Testis (tissue), 3 donors: Measurements from ENCODE around the gene LIG3. TPM values are rescaled to one million over a fixed set of nuclear protein-coding genes. Genes with fewer than 3 reads are reported as not detected.
"Not testable (repeated sequence)": the region's sequence is repeated elsewhere in the genome, so short reads cannot be mapped to it uniquely, and the experiment has no call there.

Source experiments
- DNase-seq: peaks from one replicate; pipeline ENCODE4 v3.0.0-alpha.2; 2019
- H3K27ac ChIP-seq, 2 donors: fragments of 200-600 bp; sonication (generic); one replicate each; pipeline ENCODE4 v1.5.1; 2019
- H3K27me3 ChIP-seq: fragments of 200-600 bp; sonication (generic); one replicate; pipeline ENCODE4 v1.5.1; 2019
- H3K36me3 ChIP-seq: fragments of 200-600 bp; sonication (generic); one replicate; pipeline ENCODE4 v1.5.1; 2017; ENCODE audit warnings: low read depth; ENCODE audit errors: missing control alignments
- H3K4me1 ChIP-seq: fragments of 200-600 bp; sonication (generic); one replicate; pipeline ENCODE4 v1.5.1; 2019
- H3K4me3 ChIP-seq, 2 donors: fragments of 200-600 bp; sonication (generic); one replicate each; pipeline ENCODE4 v1.5.1; 2017 to 2019
- H3K9me3 ChIP-seq: fragments of 200-600 bp; sonication (generic); one replicate; pipeline ENCODE4 v1.5.1; 2017
- POLR2A ChIP-seq: fragments of 450-650 bp; IDR thresholded peaks from one replicate; pipeline ENCODE4 v1.6.1; 2017; ENCODE audit warnings: antibody characterized with exemption, mild to moderate bottlenecking, moderate library complexity
- WGBS, 2 donors: methylation state at CpG; one replicate each; pipeline ENCODE4 v1.1.5; 2018; 5-methylcytosine and 5-hydroxymethylcytosine counted together
- intact Hi-C: fragments of 100-400 bp; cut with DNase I; formaldehyde crosslinking; loops from one replicate; pipeline ENCODE4 v1.15.1; 2023; ENCODE audit warnings: low total_unique reads
- polyA plus RNA-seq: library from polyadenylated mRNA; stranded (reverse); fragments of 350-450 nt; fragmentation: Illumina TruSeq; extraction: RNeasy Lipid Tissue Mini Kit (QIAGEN cat#74804); gene quantifications from one replicate; pipeline ENCODE4 v1.2.3, GENCODE V29; 2014; ENCODE audit warnings: low read depth, low replicate concordance; ENCODE audit not compliant: insufficient read depth
- total RNA-seq, 2 donors: library from RNA; depleted of rRNA; stranded (reverse); fragments of >200 nt; gene quantifications; one replicate each; pipeline ENCODE4 v1.2.3, GENCODE V29; 2016
- TF ChIP-seq, protein P1 (sequence below), 3 experiments: fragments of 450-650 bp in 2 of 3; fragments of 200-600 bp in 1 of 3; sonication (generic) in 1 of 3; IDR thresholded peaks; one replicate each; pipeline ENCODE4 v1.5.1; 2016 to 2019; ENCODE audit warnings: antibody characterized with exemption in 3 of 3, mild to moderate bottlenecking in 2 of 3, moderate library complexity in 1 of 3

The LIG3 gene
- total and polyA plus RNA-seq, 3 donors from 2014 or later, result 54.4 to 70.9 (median 66.7) TPM

DNA sequence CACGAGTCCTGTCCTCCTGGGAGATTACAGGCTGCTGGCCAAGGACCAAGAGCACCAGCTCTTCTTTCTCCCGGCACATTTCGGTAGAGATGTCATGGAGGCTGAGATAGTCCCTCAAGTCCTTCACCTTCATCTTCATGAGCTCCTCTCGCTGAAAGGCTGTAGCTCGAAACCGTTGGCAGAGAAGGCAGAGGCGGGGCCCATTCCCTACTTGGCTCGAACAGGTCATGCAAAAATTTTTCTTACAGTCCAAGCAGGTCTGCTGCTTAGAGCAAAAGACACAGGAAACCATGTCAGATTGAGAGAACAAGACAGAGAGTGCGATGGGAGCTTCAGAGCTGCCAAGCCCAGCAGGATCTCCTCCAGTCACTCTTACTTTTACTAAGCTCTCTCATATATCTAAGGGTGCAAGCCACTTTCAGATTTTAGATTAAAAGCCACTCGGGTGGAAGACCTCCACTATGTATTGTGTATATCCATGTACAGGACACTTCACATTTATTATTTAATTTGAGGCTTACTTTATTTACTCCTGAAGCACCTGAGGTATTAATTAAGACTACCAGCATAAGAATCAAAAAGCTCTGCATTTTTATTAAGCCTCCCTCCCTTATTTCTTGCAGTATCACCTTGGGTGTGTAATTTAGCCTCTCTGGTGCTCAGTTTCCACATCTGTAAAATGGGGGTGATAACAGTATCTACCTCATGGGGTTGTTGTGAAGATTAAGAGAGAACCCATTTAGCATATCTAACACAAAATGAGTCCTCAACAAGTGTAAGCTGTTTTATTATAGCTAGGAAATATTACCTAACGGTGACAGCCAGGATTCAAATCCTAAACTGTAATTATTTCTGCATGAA is 41.4 kb downstream of the LIG3 start:
- no peaks in the 10 kb centered on the region for H3K9me3 ChIP-seq
- TF ChIP-seq, protein P1, sequence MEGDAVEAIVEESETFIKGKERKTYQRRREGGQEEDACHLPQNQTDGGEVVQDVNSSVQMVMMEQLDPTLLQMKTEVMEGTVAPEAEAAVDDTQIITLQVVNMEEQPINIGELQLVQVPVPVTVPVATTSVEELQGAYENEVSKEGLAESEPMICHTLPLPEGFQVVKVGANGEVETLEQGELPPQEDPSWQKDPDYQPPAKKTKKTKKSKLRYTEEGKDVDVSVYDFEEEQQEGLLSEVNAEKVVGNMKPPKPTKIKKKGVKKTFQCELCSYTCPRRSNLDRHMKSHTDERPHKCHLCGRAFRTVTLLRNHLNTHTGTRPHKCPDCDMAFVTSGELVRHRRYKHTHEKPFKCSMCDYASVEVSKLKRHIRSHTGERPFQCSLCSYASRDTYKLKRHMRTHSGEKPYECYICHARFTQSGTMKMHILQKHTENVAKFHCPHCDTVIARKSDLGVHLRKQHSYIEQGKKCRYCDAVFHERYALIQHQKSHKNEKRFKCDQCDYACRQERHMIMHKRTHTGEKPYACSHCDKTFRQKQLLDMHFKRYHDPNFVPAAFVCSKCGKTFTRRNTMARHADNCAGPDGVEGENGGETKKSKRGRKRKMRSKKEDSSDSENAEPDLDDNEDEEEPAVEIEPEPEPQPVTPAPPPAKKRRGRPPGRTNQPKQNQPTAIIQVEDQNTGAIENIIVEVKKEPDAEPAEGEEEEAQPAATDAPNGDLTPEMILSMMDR (IDR thresholded peaks at IDR 0.05), result no peak
- no peak for TF ChIP-seq POLR2A
- H3K4me3 ChIP-seq, result no peak overlapping the region
- H3K36me3 ChIP-seq, result no peaks in the 10 kb centered on the region
- no peak for DNase-seq
- no peaks in the 10 kb centered on the region for H3K4me1 ChIP-seq
- intact Hi-C loops, result no loop called here
- peak overlapping the region in 1 of 2 donors; percentile 15 for H3K27ac ChIP-seq
- 85 to 88% methylated on average over 11 of the region's 11 CpGs for WGBS, 2 donors
- no peaks in the 10 kb centered on the region for H3K27me3 ChIP-seq

DNA sequence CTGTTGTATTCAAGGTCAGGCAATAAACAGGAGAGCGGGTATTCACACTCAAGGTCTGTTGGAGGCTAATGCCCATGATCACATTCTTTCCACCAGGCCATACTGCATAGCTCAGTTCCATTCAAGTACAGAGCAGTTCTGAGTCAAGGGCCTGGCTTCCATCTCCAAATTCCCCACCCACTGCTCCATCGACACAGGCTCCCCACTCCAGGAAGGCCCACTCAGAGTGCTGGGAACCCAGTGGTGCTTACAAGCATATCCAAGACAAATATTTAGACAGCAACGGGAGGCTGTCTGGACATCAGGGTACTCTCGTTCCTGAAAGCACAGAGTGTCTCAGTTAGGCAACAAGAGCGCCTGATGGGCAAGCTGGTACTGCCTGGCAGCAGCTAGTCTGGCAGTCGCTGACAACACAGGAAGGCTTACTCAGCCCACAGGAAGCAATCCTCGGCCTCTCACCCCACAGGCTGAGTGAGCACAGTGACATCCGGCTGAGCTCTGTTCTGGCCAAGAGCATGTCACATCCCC is 42.3 kb downstream of the LIG3 start:
- DNase-seq, result peak; percentile 23
- TF ChIP-seq, protein P1 (IDR thresholded peaks at IDR 0.05), result no peak
- no peak for TF ChIP-seq POLR2A
- Histone ChIP-seq H3K4me3 (no peak overlapping the region), H3K36me3 (no peaks in the 10 kb centered on the region), H3K27ac (peak overlapping the region in 1 of 2 donors; percentile 15), H3K27me3 (no peaks in the 10 kb centered on the region), H3K4me1 (no peaks in the 10 kb centered on the region), H3K9me3 (no peaks in the 10 kb centered on the region)
- WGBS, 2 donors, result 33 to 45% methylated on average over 6 to 8 of the region's 8 CpGs
- intact Hi-C loops, result no loop called here

DNA sequence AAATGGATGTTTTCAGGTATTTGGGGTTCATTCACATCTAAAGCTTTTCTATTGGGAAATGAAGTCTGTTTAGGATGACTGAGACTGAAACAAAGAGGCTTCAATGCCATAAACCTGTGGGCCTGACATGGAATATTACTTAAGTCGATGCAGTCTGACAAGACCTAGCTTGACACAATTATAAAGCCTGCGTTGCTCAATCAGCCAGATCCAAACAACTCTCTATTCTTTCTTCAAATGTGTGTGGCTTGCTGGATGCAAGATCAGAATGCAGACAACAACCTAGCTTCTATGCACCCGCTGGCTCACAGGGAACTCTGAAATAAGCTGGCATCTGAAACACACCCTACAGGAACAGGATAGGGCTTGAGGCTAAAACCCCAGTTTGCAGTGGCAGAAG is 43.2 kb downstream of the LIG3 start:
- no peak for DNase-seq
- no peak overlapping the region for H3K4me3 ChIP-seq
- WGBS, 2 donors, result 92 to 98% methylated on average over 3 of the region's 3 CpGs
- H3K36me3 ChIP-seq, result no peaks in the 10 kb centered on the region
- H3K4me1 ChIP-seq, result peaks cover 2% of the 10 kb centered on the region
- no peaks in the 10 kb centered on the region for H3K27me3 ChIP-seq
- no peak overlapping the region for H3K27ac ChIP-seq
- intact Hi-C loops, result no loop called here
- TF ChIP-seq, protein P1 (IDR thresholded peaks at IDR 0.05), result no peak
- no peak for TF ChIP-seq POLR2A
- no peaks in the 10 kb centered on the region for H3K9me3 ChIP-seq

DNA sequence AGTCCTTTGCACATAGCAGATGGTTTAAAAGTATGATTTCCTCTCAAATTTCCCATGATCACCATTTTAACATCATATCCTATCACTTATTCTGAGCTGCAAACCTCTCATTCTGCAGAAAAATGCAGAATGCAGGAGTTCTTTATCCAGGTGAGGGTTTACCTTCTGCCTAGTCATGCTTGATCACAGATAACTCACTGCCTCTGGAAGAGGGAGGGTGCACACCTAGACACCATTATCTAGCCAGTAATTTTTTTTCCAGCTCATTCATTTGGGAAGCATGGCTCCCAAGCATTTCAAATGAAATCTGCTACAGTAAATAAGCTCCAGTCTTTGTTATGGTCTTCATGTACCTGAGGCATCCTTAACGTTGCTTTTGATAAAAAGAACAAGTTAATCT is 45.2 kb downstream of the LIG3 start:
- no peak for DNase-seq
- no peak overlapping the region for H3K27ac ChIP-seq
- no peaks in the 10 kb centered on the region for H3K9me3 ChIP-seq
- H3K36me3 ChIP-seq, result no peaks in the 10 kb centered on the region
- WGBS, 2 donors, result 67 to 78% methylated on average over 1 of the region's 1 CpG
- no peaks in the 10 kb centered on the region for H3K27me3 ChIP-seq
- TF ChIP-seq, protein P1 (IDR thresholded peaks at IDR 0.05), result no peak
- intact Hi-C loops, result no loop called here
- H3K4me1 ChIP-seq, result peaks cover 2% of the 10 kb centered on the region
- H3K4me3 ChIP-seq, result no peak overlapping the region

DNA sequence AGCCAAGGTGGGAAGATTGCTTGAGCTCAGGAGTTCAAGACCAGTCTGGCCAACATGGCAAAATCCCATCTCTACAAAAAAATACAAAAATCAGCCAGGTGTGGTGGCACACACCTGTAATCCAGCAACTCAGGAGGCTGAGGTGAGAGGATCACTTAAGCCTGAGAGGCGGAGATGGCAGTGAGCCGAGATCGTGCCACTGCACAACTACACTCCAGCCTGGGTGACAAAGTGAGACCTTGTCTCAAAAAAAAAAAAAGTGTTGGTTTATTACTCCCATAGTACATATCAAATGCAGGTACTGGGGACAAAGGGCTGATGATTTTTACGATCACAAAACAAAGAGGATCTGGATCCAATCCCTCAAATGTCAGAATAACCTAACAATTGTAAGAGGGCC is 47.8 kb downstream of the LIG3 start:
- DNase-seq, H3K27ac ChIP-seq, intact Hi-C loops, H3K9me3 ChIP-seq, H3K4me3 ChIP-seq, H3K36me3 ChIP-seq, H3K27me3 ChIP-seq, H3K4me1 ChIP-seq: not testable (repeated sequence)
- 75 to 89% methylated on average over 4 of the region's 4 CpGs for whole genome bisulfite sequencing, 2 donors
